ENCODE measurements around the gene PORCN. TPM values are rescaled to one million over a fixed set of nuclear protein-coding genes. Genes with fewer than 3 reads are reported as not detected.

PORCN gene
- total and polyA plus RNA-seq, 2 of the 13 experiments (the other 11 are each of a cell fraction or from before 2014, with no cell fraction given): 3.9 to 5.8 TPM

DNA sequence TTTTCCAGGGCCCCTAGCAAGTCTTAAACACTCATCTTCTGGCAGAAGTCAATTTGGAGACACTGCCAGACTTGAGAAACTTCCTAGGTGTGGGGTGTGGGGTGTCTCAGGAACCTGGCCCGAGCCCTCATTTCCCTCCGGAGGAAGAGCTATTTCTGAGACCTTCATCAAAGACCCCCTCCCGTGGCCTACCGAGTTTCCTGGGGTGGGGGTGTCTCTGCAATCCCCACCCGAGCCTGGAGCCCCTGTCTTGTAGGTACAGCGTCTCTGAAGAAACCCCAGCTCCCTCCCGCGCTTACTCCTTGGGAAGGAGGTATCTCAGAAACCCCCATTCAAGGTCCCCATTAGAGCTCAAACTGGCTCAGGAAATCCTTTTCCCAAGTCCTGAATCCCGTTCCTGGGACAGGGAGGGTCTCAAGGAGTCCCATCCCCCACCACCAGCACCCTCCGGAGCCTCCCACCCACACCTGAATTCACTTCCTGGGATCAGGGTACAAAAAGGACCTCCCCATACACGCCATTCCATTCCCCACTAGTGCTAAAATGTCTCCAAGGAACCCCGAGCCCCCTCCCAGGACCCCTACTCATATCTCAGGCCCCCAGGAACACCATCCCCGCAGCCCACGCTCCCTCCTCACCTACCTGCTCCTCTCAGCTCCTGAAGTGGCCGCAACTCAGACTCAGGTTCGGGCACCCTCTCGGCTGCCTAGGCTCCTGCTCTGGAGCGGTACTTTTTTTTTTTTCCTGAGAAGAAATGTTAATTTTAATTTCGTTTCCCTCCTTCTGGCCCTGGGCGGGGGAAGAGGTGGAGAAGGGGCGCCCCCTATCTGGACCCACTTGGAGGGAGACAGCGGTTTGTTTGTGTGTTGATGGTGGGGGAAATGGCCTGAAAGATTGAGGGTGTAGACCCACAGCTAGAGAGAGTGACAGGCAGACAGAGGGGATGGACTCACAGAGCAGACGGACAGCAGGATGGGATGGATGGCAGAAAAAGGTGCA is 39.8 kb upstream of the PORCN start (continued):
- TF ChIP-seq, protein P1, sequence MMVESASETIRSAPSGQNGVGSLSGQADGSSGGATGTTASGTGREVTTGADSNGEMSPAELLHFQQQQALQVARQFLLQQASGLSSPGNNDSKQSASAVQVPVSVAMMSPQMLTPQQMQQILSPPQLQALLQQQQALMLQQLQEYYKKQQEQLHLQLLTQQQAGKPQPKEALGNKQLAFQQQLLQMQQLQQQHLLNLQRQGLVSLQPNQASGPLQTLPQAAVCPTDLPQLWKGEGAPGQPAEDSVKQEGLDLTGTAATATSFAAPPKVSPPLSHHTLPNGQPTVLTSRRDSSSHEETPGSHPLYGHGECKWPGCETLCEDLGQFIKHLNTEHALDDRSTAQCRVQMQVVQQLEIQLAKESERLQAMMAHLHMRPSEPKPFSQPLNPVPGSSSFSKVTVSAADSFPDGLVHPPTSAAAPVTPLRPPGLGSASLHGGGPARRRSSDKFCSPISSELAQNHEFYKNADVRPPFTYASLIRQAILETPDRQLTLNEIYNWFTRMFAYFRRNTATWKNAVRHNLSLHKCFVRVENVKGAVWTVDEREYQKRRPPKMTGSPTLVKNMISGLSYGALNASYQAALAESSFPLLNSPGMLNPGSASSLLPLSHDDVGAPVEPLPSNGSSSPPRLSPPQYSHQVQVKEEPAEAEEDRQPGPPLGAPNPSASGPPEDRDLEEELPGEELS (CRISPR knock-in tag; IDR thresholded peaks at IDR 0.05): no peak
- TF ChIP-seq RBM39 (IDR thresholded peaks at IDR 0.05; ENCODE audit: low read depth, low read length, poor library complexity, severe bottlenecking) (no peak), RCOR2 (CRISPR knock-in tag; IDR thresholded peaks at IDR 0.05) (no peak)
- TF ChIP-seq, protein P2, sequence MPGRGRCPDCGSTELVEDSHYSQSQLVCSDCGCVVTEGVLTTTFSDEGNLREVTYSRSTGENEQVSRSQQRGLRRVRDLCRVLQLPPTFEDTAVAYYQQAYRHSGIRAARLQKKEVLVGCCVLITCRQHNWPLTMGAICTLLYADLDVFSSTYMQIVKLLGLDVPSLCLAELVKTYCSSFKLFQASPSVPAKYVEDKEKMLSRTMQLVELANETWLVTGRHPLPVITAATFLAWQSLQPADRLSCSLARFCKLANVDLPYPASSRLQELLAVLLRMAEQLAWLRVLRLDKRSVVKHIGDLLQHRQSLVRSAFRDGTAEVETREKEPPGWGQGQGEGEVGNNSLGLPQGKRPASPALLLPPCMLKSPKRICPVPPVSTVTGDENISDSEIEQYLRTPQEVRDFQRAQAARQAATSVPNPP (CRISPR knock-in tag; IDR thresholded peaks at IDR 0.05): no peak
- TF ChIP-seq, protein P3, sequence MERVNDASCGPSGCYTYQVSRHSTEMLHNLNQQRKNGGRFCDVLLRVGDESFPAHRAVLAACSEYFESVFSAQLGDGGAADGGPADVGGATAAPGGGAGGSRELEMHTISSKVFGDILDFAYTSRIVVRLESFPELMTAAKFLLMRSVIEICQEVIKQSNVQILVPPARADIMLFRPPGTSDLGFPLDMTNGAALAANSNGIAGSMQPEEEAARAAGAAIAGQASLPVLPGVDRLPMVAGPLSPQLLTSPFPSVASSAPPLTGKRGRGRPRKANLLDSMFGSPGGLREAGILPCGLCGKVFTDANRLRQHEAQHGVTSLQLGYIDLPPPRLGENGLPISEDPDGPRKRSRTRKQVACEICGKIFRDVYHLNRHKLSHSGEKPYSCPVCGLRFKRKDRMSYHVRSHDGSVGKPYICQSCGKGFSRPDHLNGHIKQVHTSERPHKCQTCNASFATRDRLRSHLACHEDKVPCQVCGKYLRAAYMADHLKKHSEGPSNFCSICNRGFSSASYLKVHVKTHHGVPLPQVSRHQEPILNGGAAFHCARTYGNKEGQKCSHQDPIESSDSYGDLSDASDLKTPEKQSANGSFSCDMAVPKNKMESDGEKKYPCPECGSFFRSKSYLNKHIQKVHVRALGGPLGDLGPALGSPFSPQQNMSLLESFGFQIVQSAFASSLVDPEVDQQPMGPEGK (CRISPR knock-in tag; IDR thresholded peaks at IDR 0.05): peak; percentile 28; the same call in 1 of the 2 replicates

Measured in HepG2 (cell line).